Stimulated activated CD4-positive, alpha-beta T cell treated with anti-CD3 and anti-CD28 coated beads, TNF-alpha, amount 100 ng/mL, for 1 hour (primary cell): Measurements from ENCODE around the gene TMPRSS11D.

Source experiments
- DNase-seq, 3 donors: peaks; one replicate each; pipeline ENCODE4 v3.0.0-alpha.2; 2020; ENCODE audit warnings: low read depth in 3 of 3, low spot score in 1 of 3

The TMPRSS11D gene

DNA sequence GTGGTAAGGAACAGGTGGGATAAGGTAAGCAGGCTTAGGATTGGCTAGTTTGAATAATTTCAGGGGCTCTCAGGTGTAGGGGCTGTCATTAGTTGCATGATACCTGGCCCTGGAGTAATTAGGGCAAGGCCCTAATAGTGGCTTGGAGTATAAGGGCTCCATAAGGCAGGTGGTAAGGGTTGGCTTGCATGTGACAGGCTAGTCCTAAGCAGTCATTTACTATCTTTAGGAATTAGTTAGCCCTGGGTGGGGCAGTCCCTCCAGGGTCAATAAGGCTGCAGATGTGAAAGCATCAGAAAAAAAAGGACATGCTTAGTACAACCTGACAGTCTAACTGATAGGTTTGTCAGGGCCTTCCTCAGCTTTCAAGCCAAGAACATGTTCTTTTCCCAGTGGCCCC, 7.8 kb upstream of the TMPRSS11D start:
- no peak for DNase-seq

DNA sequence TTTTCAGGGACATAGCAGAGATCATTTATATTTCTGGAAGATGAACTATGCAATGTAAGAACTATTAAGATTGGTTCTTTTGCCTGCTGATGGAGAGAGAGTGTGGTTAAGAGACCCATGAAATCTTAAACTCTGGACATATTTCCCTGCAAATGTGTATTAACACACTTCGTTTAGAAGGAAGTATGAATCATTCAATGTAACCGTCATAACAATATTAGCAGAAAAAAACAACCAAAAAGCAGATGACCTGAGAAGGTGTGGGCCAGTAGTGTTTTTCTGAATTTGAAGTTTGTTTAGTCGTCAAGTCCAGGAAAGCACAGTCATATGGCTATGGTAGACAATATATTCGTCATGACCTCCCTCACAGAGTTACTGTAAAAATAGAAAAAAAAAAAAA, 2.5 kb upstream of the TMPRSS11D start:
- DNase-seq: no peak

DNA sequence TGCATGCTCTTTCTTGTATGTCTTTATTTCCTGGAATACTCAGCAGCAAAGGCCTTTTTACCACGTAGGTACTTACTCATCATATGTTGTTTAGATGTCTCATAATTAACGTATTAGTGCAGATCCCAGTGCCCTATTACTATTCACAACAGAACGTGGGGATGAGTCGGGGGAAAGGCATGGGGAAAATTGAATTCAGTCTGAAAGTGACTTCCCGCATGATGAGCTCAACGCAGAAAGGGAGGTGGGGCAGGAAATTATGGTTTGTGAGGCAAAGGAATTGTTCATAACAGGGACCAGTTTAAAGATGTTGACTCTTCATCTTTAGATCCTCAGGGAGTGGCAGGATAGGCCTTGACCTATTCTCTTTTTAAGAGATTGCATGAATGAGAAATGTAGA, 2.0 kb upstream of the TMPRSS11D start:
- no peak for DNase-seq

DNA sequence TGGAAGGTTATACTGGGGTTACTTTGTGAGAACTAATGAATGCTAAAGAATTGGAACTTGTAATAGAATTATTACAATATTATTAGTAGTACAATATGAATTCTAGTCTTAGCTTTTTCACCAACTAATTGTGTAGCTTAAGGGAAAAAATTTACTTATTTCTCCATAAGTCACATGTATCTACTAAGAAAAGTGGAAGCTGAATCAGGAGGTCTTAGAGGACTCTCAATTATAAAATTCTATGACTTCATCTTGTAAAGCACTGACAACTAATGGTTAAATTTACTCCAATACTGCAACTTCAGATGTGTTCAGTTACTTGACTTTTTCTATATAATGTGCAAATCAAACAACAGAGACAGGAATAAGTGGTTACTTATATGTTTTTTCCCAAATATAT, 899 bp upstream of the TMPRSS11D start:
- no peak for DNase-seq

DNA sequence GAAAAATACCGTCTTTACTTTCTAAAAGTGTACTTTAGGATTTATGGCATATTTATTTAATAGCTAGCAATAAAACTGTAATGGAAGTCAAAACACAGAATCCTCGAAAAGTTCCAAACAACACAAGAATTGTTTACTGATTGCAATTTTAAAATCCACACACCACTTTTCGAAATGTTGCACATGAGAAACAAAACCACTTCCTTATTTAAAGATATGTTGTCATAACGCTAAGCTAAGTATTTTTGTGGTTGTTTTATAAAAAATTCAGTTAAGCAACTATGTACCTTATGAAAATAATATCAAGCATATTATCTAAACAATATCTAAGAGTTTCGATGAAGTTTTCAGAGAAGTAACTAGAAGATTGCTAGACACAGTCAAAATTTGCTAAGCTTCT, 344 bp downstream of the TMPRSS11D start:
- no peak for DNase-seq

DNA sequence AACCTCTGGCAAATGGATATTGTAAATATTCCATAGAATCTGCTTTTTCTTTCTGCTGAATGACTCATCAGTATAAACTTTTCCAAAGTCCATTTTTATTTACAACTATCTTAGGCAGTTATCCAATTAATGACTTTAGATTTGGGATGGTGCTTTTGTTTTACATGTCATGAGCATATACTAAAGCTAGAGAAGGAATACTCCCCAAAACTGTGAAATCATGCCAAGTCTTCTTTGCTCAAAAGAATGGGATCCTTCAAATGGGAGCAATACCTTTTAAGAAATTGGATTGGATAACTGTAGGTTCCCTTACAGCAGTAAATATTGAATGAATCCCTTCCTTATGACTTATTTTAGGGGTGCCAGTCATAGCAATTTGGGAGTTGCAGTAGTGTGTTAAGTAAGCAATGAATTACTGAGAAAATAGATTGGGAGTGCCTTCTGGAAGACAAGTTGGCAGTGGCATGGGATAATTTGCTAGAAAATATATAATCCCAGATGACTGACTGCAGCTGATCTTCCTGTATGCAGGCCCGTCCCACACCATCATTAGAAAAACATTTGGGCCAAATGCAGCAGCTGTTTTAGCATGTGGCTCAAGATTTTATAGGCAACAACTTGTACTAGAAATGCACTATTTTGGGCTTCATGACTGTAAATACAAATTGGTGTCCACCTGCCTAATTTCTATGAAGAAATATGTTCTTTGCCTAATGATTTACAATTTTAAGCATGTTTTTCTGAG, 2.8 kb downstream of the TMPRSS11D start:
- DNase-seq: no peak

DNA sequence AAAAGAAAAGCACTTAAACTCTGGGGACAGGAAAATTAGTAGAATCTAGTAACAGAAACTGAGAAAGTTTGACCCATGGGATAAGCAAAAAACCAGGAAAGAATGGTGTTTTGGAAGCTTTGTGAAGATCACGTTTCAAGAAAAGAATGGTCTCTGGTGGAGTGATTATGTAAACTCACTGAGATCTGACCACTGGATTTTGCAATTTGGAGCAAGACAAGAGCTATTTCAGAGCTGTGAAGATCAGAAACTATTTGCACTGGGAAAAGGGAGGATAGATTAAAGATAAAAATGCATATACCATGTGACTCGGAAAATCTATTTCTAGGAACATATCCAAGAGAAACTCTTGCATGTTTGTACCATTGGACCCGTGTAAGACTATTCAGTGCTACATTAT, 4.3 kb downstream of the TMPRSS11D start:
- no peak for DNase-seq

DNA sequence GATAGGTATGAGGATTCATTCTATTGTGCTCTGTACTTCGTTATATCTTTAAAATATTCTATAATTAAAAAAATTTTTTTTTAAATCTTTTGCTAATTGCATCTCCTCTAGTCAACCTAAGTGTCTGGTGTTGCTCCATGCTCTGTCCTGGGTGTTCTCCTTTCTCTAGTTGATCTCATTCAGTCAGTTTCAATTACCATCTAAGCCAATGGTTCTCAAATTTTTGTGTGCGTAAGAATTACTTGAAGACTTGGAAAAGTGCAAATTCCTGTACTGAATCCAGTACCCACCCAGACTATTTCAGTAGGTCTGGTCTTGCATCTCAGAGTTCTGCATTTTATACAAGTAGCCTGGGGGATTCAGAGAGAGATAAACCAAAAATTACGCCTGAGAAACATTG, 6.7 kb downstream of the TMPRSS11D start:
- no peak for DNase-seq

DNA sequence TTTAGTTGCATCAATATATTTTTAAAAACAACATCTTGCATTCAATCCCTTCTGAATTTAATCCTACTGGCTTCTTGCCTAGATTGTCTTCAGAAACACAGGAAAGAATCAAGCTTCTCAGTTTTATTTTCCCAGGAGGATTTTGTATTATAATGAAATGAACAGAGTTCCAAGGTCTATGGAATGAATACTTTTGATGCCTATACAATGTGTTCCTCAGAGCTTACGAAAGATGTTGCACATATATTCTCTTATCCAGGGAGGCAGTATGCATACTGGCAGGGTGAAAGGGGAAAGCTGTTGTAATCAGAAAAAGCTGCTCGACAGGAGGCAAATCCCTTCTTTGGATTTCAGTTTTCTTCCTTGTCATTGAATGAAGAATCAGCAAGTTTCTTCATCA, 8.8 kb downstream of the TMPRSS11D start:
- DNase-seq: no peak

DNA sequence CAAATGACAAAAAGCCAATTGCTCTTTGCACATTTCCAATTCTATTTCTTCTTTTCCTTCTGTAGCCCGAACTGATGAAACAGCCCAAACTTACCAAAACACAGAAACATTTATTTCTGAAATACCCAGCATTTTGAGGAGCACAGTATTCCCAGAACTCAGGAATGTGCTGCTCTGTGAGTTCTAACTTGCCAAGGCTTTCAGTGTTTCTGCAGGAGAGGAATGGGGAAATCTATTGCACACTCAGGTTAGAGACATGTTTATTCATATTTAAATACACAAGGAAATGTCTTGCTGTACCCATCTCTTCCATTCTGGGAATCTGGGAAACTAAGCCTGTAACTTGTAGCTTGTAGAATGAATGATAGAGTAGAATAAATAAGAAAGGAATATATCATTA, 10.7 kb downstream of the TMPRSS11D start:
- no peak for DNase-seq

DNA sequence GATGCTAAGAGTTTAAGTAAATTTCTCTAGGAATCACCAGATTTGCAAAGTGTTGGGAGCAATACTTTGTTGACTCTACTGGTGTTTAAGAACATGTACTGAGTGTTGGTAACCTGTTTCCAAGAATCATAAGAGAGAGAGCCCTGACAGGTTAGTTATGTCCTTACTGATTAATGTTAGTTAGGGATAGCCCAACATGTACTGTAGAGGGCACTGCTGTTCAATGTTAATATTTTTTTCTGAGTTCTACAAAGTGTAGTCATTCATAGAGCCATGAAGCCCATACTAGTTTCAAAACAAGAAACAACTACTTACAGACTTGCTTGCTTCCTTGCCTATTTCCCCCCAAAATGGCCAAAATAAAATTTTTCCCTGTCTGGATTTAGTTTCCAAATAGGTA, 11.9 kb downstream of the TMPRSS11D start:
- DNase-seq: no peak

DNA sequence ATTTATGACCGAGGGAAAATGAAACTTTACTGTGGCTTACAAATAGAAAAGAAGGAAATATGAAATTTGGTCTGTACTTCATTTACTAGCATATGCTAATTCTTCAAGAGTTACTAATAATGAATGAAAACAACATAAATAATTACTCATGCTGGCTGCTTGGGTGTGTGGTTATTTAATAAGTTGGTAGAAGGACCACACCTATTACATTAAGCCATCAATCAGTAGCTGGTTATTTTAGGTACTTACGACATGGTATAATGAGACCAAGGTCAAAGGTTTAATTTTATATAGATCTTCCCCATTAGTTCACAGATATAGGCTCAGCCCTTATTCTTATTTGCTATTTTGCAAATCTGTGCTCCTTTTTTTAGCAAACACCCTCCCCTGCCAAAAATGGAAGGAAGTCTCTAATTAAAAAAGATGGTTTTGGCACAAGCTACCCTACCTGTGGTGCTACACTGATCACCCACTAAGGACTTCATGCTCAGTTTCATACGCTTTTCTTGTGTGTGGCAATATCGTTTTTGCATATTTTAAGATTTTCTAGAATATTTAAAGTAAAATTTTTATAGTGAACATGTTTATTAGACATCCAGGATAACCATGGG, 14.1 kb downstream of the TMPRSS11D start:
- DNase-seq: no peak

DNA sequence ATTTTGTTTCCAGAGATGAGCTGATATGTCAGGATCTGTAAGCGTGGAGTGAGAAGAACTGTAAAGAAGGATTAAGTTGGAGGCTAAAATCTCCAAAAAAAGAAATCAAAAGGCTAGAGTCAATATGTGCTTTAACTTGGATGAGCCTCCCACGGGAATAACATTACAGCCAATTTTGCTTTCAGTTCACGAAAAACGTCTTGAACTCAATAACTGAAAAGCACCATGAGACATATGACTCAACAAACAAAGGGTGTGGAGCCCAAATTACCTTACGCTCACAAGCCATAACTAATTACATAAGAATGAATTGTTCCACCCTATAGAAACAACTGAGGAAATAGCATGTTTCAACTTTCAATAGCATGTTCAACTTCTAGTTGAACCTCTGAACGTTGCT, 22.3 kb downstream of the TMPRSS11D start:
- DNase-seq: no peak

DNA sequence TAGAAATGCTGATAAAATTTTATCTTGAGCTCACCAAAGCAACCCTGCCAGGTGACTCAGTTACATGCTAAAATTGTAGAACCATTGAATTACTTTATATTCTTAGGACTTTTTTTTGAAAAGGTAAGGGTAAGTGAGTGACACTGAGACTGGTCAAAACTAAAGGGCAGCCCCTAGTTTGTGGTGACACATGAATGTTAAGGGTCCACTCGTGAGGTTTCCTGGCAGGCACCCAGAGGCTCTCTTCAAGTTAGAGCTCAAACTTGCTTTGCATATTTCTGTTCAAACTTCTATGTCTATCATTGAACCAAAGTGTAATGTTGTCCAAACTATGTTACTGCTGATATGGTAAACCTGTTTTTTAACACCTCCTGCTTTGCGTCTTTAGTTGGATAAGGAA, 30.5 kb downstream of the TMPRSS11D start:
- DNase-seq: no peak

DNA sequence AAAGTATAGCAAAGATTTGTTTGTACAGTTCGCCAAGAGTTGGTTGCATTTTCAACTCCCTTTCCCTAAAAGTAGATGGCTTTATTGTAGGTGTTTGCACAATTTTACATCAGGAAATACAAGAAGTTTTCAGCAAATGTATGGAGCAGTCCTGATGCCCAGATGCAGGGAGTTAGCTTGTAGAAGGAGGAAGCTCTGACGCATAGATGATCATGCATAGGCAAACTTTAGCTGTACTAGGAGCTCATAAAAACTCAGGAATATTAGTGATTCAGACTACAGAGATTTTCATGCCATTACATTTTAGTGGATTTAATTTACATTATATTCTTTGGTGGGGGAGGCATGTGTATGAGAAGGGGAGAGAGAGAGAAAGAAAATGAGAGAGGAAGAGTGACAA, 62.9 kb downstream of the TMPRSS11D start:
- no peak for DNase-seq

DNA sequence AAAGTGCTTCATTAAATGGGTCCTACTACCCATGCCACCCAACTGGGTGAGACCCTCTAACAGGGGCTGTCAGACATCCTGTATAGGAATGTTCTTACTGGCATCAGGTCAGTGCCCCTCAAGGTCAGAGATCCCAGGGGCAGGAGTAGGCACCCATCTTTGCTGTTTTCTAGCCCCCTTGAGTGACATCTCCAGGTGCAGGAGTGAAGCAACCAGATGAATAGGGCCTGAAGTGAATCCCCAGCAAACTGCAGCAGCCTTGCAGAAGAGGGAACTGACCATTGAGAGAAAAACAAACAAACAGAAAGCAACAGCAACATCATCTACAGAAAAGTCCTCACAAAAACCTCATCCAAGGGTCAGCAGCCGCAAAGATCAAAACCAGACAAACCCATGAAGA, 73.8 kb downstream of the TMPRSS11D start:
- no peak for DNase-seq

DNA sequence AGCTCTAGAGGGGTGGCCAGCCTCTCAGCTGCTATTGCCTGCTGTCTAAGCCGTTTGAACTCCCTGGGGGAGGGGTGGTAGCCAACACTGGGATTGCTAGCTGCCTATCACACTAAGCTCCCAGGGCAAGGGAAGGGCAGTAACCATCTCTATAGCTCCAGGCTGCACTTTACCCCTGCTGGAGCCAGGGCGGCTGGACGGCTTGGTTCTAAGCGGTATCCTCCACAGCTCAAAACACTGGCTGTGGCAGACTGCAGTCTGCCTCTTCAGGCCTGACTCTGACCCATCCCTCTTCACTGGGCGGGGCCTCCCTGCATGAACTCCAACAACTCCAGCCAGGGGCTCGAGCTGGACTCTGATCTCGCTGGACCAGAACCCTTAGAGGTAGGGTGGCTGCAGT, 74.3 kb downstream of the TMPRSS11D start:
- DNase-seq: no peak

DNA sequence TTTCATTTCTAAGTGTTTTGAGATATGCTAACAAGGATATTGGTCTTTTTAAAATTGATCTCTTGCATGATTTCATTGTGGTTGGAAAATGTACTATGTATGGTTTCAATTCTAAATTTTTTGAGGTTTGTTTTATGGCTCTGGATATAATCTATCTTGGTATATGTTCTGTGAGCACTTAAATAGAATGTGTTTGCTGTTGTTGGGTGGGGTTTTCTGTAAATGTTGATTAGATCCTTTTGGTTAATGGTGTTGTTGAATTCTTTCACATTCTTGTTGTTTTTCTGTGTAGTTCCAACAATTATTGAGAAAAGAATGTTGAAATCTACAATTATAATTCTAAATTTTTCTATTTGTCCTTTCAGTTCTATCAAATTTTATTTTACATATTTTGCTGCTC, 87.0 kb downstream of the TMPRSS11D start:
- no peak for DNase-seq

DNA sequence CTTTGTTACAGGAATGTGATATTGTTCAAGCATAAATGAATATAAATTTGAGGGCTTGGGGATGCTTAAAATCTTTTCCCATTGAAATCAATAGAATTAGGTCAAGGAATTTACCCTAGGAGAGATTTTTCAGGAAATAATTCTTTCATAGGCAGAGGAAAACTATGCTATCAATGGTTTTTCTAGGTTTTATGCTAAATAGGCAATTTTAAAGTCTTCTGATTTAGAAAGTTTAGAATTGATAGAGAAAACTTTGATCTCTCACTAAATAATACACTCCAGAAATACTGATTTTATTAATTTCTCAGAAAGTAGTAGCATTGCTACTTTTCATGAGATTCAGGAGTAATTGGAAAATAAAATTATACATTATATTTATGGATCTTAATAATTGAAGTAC, 93.1 kb downstream of the TMPRSS11D start:
- DNase-seq: no peak

DNA sequence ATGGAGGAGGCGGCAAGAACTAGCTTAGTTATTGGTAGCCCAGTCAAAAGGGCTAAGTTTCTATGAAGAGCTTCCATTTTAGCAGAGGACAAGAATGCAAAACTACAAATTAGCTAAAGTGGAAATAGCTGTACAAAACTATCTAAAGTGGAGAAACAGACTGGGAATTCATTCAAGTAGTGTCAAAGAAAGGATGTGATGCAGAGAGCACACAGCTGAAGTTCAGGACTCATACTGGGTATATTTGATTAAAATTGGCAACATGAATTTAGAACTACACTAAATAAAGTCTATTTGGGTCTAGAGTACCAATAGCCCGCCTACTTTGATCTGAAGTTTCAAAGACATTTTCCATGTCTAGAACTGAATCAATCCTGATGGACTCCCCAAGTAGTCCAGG, 96.5 kb downstream of the TMPRSS11D start:
- DNase-seq: no peak

DNA sequence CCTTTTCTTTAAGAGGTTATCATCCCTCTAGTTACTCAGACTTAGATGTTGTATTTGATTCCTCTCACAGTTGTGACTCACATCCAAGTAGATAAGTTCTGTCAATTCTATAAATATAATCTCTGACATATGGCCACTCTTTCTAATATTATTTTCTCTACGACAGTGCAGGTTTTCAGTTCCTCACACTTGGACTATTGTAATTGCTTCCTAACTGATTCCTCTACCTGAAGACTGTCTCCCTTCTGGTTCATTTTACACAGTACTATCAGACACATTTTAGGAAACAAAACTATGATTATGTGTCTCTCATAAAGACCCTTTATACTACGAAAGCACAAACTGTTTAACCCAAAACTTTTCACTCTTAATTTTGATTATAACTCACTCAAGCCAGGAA, 98.3 kb downstream of the TMPRSS11D start:
- DNase-seq: no peak

DNA sequence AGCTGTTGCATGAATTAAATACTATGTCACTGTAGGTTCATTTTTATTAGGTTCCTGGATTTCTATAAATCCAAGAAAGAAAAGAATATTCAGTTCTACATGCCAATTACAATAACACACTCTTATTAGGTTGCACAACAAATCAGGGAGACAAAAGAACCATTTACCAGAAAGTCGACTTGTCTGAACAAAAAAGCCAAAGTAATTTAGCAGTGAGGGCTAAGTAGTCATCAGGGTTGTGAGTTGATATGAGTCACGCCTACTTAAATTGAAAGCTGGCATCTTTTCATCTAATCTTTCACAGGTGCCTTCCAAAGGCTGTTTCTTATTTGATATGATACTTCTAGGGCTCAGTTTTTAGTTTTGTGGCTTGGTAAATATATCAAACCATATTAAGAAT, 104.2 kb downstream of the TMPRSS11D start:
- DNase-seq: no peak

DNA sequence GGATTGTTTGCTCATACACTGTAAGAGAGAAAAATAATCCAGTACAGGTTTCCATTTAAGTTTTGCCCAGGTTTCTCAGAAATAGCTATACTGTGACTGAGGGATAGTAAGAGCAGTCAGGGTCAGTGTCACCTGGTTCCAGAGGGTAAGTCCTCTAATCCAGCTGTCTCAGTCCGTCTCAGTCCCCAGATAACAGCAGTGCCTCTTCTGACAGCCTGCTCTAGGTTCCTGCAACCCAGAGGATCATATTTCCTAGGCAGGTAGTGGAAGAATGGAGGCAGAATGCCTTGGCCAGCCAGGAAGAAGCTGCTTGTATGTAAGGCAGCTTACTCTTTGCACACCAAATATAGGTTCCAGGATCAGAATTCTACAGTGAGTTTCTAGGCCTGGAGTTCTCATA, 107.1 kb downstream of the TMPRSS11D start:
- no peak for DNase-seq
